Gastroesophageal sphincter (tissue), 3 donors: Measurements from ENCODE around the gene PDAP1.

Source experiments
- CTCF ChIP-seq, 4 experiments: fragments of 200-600 bp in 2 of 4; fragments of 450-650 bp in 2 of 4; sonication (generic) in 1 of 4; IDR thresholded peaks; one replicate each; pipeline ENCODE4 v1.5.1; 2017 to 2019; ENCODE audit warnings: antibody characterized with exemption in 4 of 4, mild to moderate bottlenecking in 2 of 4, moderate library complexity in 2 of 4
- POLR2A ChIP-seq, 2 donors: fragments of 450-650 bp; IDR thresholded peaks; one replicate each; pipeline ENCODE4 v1.6.1; 2017; ENCODE audit warnings: antibody characterized with exemption in 2 of 2, mild to moderate bottlenecking in 2 of 2, moderate library complexity in 1 of 2
- POLR2AphosphoS5 ChIP-seq: sonication (generic); formaldehyde crosslinking; IDR thresholded peaks from one replicate; pipeline ENCODE4 v1.6.1; 2017; ENCODE audit warnings: antibody characterized with exemption

GRCh38 chr7:99394188-99394502 lies 14.3 kb downstream of the PDAP1 start:
- TF ChIP-seq CTCF (IDR thresholded peaks at IDR 0.05) (no peak), POLR2A (IDR thresholded peaks at IDR 0.05) (no peak), POLR2AphosphoS5 (no peak)
